GM21390 (cell line): ENCODE measurements around the gene DOK3.

ENCODE experiments used
- ATAC-seq: cut with Tn5 transposase; IDR thresholded peaks from one replicate; pipeline ENCODE4 v1.9.1; 2021; ENCODE audit not compliant: unreplicated experiment

The DOK3 gene

GRCh38 chr5:177514541-177514940, 4.9 kb upstream of the DOK3 start:
- no peak for ATAC-seq

GRCh38 chr5:177513500-177513899, 3.9 kb upstream of the DOK3 start:
- ATAC-seq, result no peak

GRCh38 chr5:177512736-177513380, 3.2 kb upstream of the DOK3 start:
- ATAC-seq, result no peak

- ATAC-seq, result no peak
Measured at GRCh38 chr5:177511796-177512675, 2.4 kb upstream of the DOK3 start.

- no peak for ATAC-seq
Measured at GRCh38 chr5:177511181-177511580, 1.6 kb upstream of the DOK3 start.

GRCh38 chr5:177510567-177511053, 984 bp upstream of the DOK3 start:
- ATAC-seq, result no peak

- peak; percentile 37 for ATAC-seq
Measured at GRCh38 chr5:177509991-177510566, 453 bp upstream of the DOK3 start.

GRCh38 chr5:177508837-177509236, 789 bp downstream of the DOK3 start:
- ATAC-seq, result no peak

- ATAC-seq, result no peak
Measured at GRCh38 chr5:177508221-177508611, 1.4 kb downstream of the DOK3 start.

GRCh38 chr5:177507596-177508220, 1.9 kb downstream of the DOK3 start:
- ATAC-seq, result no peak

GRCh38 chr5:177507165-177507564, 2.5 kb downstream of the DOK3 start:
- no peak for ATAC-seq

GRCh38 chr5:177505075-177505474, 4.6 kb downstream of the DOK3 start:
- ATAC-seq, result no peak

- ATAC-seq, result no peak
Measured at GRCh38 chr5:177504086-177505056, 5.3 kb downstream of the DOK3 start.

GRCh38 chr5:177503351-177504085, 6.1 kb downstream of the DOK3 start:
- ATAC-seq, result no peak

GRCh38 chr5:177502886-177503285, 6.7 kb downstream of the DOK3 start:
- no peak for ATAC-seq

GRCh38 chr5:177501874-177502678, 7.5 kb downstream of the DOK3 start:
- ATAC-seq, result no peak

- ATAC-seq, result peak; percentile 27
Measured at GRCh38 chr5:177500685-177501522, 8.7 kb downstream of the DOK3 start.

GRCh38 chr5:177499842-177500241, 9.8 kb downstream of the DOK3 start:
- no peak for ATAC-seq
